Raji (cell line): ENCODE measurements around the gene TSPAN14.

ENCODE experiments used
- POLR2A ChIP-seq: IDR thresholded peaks from 2 replicates; pipeline ENCODE4 v1.6.1; 2011; ENCODE audit warnings: low read depth, low read length, control low read depth; ENCODE audit not compliant: insufficient read depth

The TSPAN14 gene

GRCh38 chr10:80526218-80526617 is 72.1 kb downstream of the TSPAN14 start:
- no peak for TF ChIP-seq POLR2A

GRCh38 chr10:80526742-80527141 is 72.6 kb downstream of the TSPAN14 start:
- no peak for TF ChIP-seq POLR2A

- TF ChIP-seq POLR2A, result no peak
These were observed 74.1 kb downstream of the TSPAN14 start for GRCh38 chr10:80528185-80528700.

GRCh38 chr10:80528901-80529300 is 74.8 kb downstream of the TSPAN14 start:
- TF ChIP-seq POLR2A, result no peak

DNA sequence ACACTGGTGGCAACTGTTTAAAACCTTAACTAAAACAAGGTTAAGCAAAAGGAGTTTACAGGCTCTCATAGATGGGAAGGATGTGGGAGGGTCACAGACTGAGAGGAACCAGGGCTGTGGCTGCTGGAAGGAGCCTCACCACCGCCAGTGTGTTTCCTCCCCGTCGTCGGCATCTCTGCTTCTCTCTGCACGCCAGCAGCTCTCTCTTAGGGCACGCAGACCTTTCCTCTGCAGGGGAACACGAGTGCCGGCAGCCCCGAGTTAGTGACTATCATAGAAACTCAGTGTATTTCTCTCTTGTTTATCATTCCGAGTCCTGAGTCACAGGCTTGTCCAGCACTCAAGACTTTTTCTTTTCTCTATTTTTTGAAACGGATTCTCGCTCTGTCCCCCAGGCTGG is 75.5 kb downstream of the TSPAN14 start:
- TF ChIP-seq POLR2A, result no peak

- no peak for TF ChIP-seq POLR2A
These were observed 76.1 kb downstream of the TSPAN14 start for GRCh38 chr10:80530251-80530650.

DNA sequence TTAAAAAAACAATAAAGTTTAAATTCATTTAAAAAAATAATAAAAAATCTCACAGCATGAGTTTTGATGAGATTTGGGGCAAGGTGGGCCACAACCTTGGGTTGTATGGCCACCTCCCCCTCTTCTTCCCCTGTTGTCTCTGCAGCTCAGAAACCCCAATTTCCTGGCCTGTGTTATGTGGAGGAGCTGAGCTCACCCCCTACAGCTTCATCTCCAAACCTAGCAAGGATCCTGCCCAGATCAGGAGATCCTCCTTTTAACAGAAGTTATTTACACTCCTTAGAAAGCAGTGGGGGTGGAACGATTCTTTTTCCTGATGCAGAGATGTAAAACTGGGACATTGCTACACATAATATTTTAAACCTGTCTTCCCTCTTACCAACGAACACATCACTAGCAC is 76.7 kb downstream of the TSPAN14 start:
- TF ChIP-seq POLR2A, result no peak

DNA sequence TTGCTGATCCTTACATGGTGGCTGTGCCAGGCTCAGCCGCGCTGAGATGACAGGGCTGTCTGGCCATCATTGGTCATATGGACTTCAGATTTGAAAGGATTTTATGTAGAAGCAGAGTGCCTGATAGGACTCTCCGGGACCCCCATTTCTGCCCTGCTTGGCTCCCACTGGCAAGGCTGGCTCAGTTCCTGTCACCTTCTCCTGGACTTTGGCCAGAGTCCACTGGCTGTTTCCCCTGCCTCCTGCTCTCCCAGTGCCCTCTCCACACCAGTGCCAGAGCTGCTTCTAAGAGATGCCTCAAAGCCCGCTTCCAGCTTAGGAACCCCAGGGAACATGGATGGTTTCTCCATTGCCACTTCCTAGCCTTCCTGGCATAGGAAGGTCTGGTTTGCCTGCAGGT is 78.5 kb downstream of the TSPAN14 start:
- TF ChIP-seq POLR2A, result no peak

DNA sequence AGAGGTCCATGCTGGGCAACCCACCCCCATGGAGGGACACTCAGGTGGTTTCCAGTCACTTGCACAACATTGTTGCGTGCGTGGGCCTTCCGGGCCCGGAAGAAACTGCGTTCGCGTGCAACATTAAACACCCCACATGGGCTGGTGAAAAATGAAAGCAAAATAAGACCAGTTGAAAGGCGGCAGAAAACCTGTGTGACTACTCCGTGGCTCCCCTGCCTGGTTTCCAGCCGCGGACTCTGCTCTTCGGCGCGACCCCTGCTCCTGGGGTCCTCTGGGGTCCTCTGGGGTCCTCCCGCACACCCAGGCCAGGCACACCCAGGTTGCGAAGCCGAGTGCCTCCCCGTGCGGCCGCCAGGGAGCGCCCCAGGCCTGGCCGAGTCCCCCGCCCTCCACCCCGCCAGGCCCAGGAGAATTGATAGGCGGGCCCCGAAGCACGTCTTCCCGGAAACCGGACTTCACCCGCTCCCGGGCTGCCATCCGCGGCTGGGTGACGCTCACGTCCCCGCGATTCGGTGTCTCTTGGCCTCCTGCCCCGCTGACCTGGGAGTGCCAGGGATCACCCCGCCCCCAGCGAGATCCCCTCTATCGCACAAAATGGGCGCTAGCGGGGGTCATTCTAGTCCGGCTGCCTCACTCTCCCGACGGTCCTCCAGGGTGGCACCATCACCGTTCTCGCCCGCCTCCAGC is 81.7 kb downstream of the TSPAN14 start:
- no peak for TF ChIP-seq POLR2A

DNA sequence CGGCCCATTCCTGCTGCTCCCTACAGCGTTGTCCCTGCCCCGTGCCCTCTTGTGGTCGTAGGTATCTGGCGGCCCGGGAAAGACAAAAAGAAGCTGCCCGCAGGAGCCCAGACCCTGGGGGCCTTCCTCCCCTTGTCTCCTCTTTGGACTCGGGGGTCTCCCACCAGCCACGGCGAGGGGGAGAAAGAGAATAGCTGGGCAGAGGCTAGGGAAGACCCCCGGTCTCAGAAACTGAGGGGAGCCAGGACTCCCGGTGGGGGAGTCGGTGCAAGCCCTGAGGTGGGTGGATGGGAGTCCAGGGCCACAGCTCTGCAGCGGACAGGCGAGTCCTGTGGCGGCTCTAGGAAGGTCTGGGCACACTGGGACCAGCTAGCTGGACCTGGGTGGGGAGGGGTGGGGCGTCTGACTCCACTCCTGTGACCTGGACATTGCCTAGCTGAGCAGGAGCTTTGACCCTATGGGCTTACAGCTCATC is 82.3 kb downstream of the TSPAN14 start:
- TF ChIP-seq POLR2A, result no peak

GRCh38 chr10:80537086-80537735 is 83.1 kb downstream of the TSPAN14 start:
- no peak for TF ChIP-seq POLR2A

- TF ChIP-seq POLR2A, result no peak
These were observed 83.8 kb downstream of the TSPAN14 start, which contains the start of gene SH2D4B for GRCh38 chr10:80537736-80538480. Gene SH2D4B, plus strand, starts transcription at chr10:80537902. Its CDS starts 430 bp downstream, at chr10:80538332.

DNA sequence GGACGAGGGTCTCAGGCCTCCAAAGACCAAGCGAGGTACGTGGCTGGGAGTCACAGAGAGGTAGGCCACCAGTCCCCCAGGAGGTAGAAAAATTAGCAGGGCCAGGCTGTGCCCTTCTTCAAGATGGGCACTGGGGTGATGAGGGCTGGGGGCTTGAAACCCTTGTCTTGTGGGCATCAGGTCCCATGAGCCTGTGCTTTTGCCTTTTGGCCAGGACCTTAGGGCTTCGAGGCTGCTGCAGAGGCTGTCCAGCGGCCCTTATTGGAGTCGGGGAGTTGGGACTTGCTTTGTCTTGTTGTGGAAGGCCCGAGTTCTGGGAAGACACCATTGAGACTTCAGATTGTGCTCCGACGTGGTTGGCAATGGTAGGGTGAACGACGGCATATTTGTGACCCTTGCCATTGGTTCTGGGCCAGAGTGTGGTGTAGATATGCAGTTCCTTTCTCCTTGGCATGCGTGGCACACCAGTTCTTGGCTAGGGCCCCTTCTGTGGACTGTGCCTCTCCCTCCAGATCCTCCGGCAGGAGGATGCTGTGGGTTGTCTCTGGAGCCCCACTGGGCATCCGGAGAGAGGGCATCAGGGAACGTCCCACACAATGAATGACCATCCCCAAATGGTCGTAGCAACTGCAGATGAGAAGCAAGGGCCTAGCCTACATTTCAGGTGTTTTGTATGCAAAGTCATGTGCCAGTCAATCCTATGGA is 84.5 kb downstream of the TSPAN14 start:
- TF ChIP-seq POLR2A, result no peak

DNA sequence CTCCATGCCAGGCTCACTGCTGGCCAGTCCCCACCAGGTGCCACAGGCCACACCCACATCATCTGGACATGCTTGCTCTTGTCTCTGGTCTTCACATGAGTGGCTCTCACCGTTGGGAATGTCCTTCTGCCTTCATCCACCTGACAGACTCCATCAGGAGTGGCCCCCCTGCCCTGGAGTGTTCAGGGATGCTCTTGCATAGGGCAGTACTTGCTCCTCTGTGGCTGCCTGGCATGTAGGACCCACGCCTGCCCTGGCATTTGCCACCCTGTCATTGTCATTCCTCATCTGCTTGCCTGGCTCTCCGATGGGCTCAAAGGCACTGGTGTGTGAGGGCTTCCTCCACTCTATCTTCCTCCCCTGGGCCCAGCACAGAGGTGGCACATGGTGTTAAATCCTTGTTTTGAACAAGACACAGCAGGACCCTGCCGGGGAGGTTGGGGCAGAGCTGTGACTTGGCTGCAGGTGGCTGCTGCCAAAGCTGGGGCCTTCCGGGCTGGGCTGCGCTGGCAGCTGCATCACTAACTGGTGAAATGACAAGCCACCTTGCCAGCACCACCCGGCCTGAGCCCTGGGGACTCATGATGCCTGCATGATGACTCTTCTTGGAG is 85.4 kb downstream of the TSPAN14 start:
- no peak for TF ChIP-seq POLR2A

DNA sequence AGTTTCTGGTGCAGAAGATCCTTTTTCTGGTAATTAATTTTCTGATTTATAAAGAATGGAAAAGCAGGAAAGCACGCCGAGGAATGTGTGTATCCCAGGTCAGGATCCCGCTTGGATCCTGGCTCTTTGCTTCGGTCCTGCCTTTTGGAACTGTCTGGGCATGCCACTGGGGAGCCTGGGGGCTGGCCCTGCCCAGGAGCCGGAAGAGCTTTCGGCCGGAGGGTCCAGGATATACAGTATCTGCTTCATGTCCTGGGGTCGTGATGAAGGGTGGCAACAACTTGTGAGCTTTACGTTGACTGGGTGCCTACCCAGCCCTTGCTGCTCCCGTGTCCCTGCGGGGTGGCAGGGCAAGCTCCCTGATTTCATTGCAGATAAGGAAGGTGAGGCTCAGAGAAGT is 86.0 kb downstream of the TSPAN14 start:
- no peak for TF ChIP-seq POLR2A
